K562 (cell line): ENCODE data around the gene SLC30A10. TPM values are rescaled to one million over a fixed set of nuclear protein-coding genes. Genes with fewer than 3 reads are reported as not detected.

Source experiments
- CBX2 ChIP-seq: fragments of 200-600 bp; sonication (generic); IDR thresholded peaks from one replicate; pipeline ENCODE4 v1.6.1; 2012; ENCODE audit warnings: mild to moderate bottlenecking, low read length, inconsistent platforms; ENCODE audit not compliant: insufficient read depth, poor library complexity, severe bottlenecking
- CEBPG ChIP-seq, 3 experiments: fragments of 200-800 bp in 1 of 3; sonication (Bioruptor generic) in 1 of 3; sonication (generic) in 1 of 3; formaldehyde crosslinking in 1 of 3; IDR thresholded peaks in 2 of 3; conservative IDR thresholded peaks in 1 of 3; 2 replicates each; pipeline versions ENCODE4 v1.6.1 to v1.8.0; 2016 to 2022; ENCODE audit warnings: missing compliant biosample characterization in 2 of 3, missing genetic modification characterization in 2 of 3, mild to moderate bottlenecking in 1 of 3, missing genetic modification reagents in 1 of 3
- DIDO1 ChIP-seq: fragments of 450-650 bp; IDR thresholded peaks from 2 replicates; pipeline ENCODE4 v1.6.1; 2016; ENCODE audit warnings: low read depth, missing biosample characterization, missing genetic modification characterization
- HNRNPH1 ChIP-seq: fragments of 200-400 bp; formaldehyde crosslinking; optimal IDR thresholded peaks from 2 replicates; pipeline ENCODE3; 2017; ENCODE audit warnings: low read depth, mild to moderate bottlenecking, low read length, moderate library complexity
- HOXB6 ChIP-seq: fragments of 250-450 bp; sonication (Bioruptor Pico); IDR thresholded peaks from 2 replicates; pipeline ENCODE4 v1.5.1; 2022; ENCODE audit warnings: mild to moderate bottlenecking, borderline replicate concordance
- JUN ChIP-seq, 2 experiments: sonication (generic) in 1 of 2; formaldehyde crosslinking in 1 of 2; IDR thresholded peaks; 2 replicates each; pipeline versions ENCODE4 v1.6.1 to v1.8.0; 2012 to 2022; ENCODE audit warnings: borderline replicate concordance in 2 of 2, mild to moderate bottlenecking in 2 of 2, improper control_type of control experiment in 1 of 2, low read depth in 1 of 2, low read length in 1 of 2, missing genetic modification reagents in 1 of 2
- KDM2B ChIP-seq: fragments of 250-450 bp; sonication (Bioruptor Pico); IDR thresholded peaks from 2 replicates; pipeline ENCODE4 v1.8.0; 2021; ENCODE audit warnings: mild to moderate bottlenecking, moderate library complexity
- KLF13 ChIP-seq: fragments of 450-650 bp; IDR thresholded peaks from 2 replicates; pipeline ENCODE4 v1.6.1; 2016; ENCODE audit warnings: missing genetic modification characterization, low read depth, mild to moderate bottlenecking, missing compliant biosample characterization, moderate library complexity, borderline replicate concordance
- MXD1 ChIP-seq: fragments of 250-450 bp; sonication (Bioruptor Pico); IDR thresholded peaks from 2 replicates; pipeline ENCODE4 v1.8.0; 2021; ENCODE audit warnings: borderline replicate concordance, mild to moderate bottlenecking, moderate library complexity; ENCODE audit not compliant: poor library complexity, severe bottlenecking
- NCOA2 ChIP-seq, 2 experiments: fragments of 450-650 bp; IDR thresholded peaks; 2 replicates each; pipeline ENCODE4 v1.6.1; 2018; ENCODE audit warnings: mild to moderate bottlenecking in 2 of 2, moderate library complexity in 1 of 2; ENCODE audit not compliant: partially characterized antibody in 2 of 2
- NCOA6 ChIP-seq: fragments of 450-650 bp; IDR thresholded peaks from 2 replicates; pipeline ENCODE4 v1.6.1; 2017; ENCODE audit warnings: mild to moderate bottlenecking
- POLR2B ChIP-seq: fragments of 450-650 bp; IDR thresholded peaks from 2 replicates; pipeline ENCODE4 v1.6.1; 2018; ENCODE audit warnings: low read depth; ENCODE audit not compliant: partially characterized antibody
- RAD51 ChIP-seq: fragments of 450-650 bp; IDR thresholded peaks from 2 replicates; pipeline ENCODE4 v1.7.1; 2016; ENCODE audit warnings: low read depth, mild to moderate bottlenecking, borderline replicate concordance
- TCFL5 ChIP-seq: fragments of 250-450 bp; sonication (Bioruptor Pico); conservative IDR thresholded peaks from 2 replicates; pipeline ENCODE4 v1.6.1; 2021; ENCODE audit warnings: mild to moderate bottlenecking, moderate library complexity, matching md5 sums
- U2AF1 ChIP-seq: fragments of 200-400 bp; formaldehyde crosslinking; optimal IDR thresholded peaks from 2 replicates; pipeline ENCODE3; 2017; ENCODE audit warnings: mild to moderate bottlenecking, low read depth, low read length, moderate library complexity
- VEZF1 ChIP-seq: fragments of 200-800 bp; sonication (Bioruptor generic); IDR thresholded peaks from 2 replicates; pipeline ENCODE4 v1.6.1; 2017; ENCODE audit warnings: missing genetic modification characterization, missing compliant biosample characterization
- polyA plus RNA-seq, 8 experiments: library from polyadenylated mRNA; depleted of rRNA in 4 of 8; stranded (reverse) in 5 of 8; unstranded in 3 of 8; fragments of >200 nt; fragmentation: Nextera tagmentation in 2 of 8; fragmentation: Illumina TruSeq in 1 of 8; extraction: Ambion mirVana in 2 of 8; extraction: Trizol in 1 of 8; gene quantifications; 2 replicates each; pipeline versions ENCODE4 v1.2.1 to v1.2.3, GENCODE V29; 2011 to 2014; ENCODE audit warnings: inconsistent platforms in 1 of 8, missing spikeins in 1 of 8
- total RNA-seq, 7 experiments: library from RNA; depleted of rRNA in 6 of 7; stranded (reverse); fragments of >200 nt in 6 of 7; fragmentation: Illumina TruSeq in 2 of 7; extraction: Trizol in 2 of 7; gene quantifications; 2 replicates each; pipeline versions ENCODE4 v1.2.1 to v1.2.3, GENCODE V29; 2011 to 2021; ENCODE audit warnings: low replicate concordance in 1 of 7
- TF ChIP-seq, protein P1 (sequence below): fragments of 450-650 bp; IDR thresholded peaks from 2 replicates; pipeline ENCODE4 v1.6.1; 2018; ENCODE audit not compliant: partially characterized antibody
- TF ChIP-seq, protein P2 (sequence below): fragments of 450-650 bp; formaldehyde crosslinking; IDR thresholded peaks from 2 replicates; pipeline ENCODE4 v1.4.0; 2020; ENCODE audit warnings: mild to moderate bottlenecking, moderate library complexity

SLC30A10 gene
- total and polyA plus RNA-seq, 9 of the 15 experiments (the other 6 are each of a cell fraction or from before 2014, with no cell fraction given): 2.6 to 11.3 (median 7.1) TPM

DNA sequence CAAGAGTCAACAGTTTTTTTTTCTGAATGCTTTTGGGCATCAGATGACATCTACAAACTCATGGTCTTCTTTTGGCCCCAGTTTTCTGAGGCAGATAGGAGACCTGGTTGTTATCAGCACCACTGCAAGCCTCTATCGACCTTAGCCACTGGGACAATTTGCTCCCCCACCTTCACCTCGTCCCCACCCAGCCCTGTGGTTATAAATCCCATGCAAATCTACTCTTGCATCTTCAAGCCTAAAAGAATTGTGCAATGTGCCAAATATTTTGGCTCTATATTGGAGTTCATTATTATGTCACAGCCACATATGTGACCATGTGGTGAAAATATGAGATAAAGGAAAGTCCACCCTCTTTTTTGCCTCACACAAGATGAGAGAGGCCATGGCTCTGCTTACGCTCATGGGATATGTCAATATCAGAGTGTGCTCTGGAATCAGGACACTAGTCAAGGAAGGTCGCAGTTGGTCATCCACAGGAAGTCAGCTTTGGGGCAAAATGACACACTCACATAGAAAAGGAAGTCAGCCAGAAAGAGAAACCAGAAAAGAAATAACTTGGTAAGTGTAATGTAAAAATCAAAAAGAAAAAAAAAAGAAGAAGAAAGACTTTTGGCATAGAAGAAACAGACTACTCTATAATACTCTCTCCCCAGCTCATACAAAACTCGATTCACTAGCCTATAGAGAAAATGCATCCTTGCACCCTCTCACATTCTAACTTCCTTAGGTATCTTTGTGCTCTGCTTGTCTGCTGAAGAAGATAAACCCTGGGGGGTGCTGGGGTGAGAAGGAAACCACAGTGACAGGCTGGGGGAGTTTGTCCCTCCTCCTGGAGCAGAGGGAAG, 21.2 kb downstream of the SLC30A10 start (continued):
- TF ChIP-seq VEZF1 (CRISPR knock-in tag) (peak; percentile 84), CBX2 (no peak), MXD1 (CRISPR knock-in tag) (no peak), TCFL5 (CRISPR knock-in tag) (no peak), DIDO1 (tag) (no peak), JUN (IDR thresholded peaks at IDR 0.05; ENCODE audit: borderline replicate concordance, low read depth, low read length) (0 out of 2 replicates have a peak, but pooled peaks have one; percentile 29), JUN (CRISPR knock-in tag; IDR thresholded peaks at IDR 0.05; ENCODE audit: borderline replicate concordance) (no peak), KDM2B (CRISPR knock-in tag) (no peak), NCOA6 (peak; percentile 43; the same call in 1 of the 2 replicates), HOXB6 (CRISPR knock-in tag) (no peak), HNRNPH1 (no peak), KLF13 (tag) (no peak), RAD51 (no peak; the same call in 1 of the 2 replicates), NCOA2 (IDR thresholded peaks at IDR 0.05; ENCODE audit: partially characterized antibody in 2 of 2) (peak; percentile 80 to 84), U2AF1 (no peak), CEBPG (CRISPR knock-in tag; IDR thresholded peaks at IDR 0.05) (peak; percentile 93), CEBPG (tag; conservative IDR thresholded peaks at IDR 0.05 in 1 of 2, IDR thresholded peaks at IDR 0.05 in 1 of 2) (peak; percentile 94 to 95), POLR2B (peak; percentile 42)
- TF ChIP-seq, protein P1, sequence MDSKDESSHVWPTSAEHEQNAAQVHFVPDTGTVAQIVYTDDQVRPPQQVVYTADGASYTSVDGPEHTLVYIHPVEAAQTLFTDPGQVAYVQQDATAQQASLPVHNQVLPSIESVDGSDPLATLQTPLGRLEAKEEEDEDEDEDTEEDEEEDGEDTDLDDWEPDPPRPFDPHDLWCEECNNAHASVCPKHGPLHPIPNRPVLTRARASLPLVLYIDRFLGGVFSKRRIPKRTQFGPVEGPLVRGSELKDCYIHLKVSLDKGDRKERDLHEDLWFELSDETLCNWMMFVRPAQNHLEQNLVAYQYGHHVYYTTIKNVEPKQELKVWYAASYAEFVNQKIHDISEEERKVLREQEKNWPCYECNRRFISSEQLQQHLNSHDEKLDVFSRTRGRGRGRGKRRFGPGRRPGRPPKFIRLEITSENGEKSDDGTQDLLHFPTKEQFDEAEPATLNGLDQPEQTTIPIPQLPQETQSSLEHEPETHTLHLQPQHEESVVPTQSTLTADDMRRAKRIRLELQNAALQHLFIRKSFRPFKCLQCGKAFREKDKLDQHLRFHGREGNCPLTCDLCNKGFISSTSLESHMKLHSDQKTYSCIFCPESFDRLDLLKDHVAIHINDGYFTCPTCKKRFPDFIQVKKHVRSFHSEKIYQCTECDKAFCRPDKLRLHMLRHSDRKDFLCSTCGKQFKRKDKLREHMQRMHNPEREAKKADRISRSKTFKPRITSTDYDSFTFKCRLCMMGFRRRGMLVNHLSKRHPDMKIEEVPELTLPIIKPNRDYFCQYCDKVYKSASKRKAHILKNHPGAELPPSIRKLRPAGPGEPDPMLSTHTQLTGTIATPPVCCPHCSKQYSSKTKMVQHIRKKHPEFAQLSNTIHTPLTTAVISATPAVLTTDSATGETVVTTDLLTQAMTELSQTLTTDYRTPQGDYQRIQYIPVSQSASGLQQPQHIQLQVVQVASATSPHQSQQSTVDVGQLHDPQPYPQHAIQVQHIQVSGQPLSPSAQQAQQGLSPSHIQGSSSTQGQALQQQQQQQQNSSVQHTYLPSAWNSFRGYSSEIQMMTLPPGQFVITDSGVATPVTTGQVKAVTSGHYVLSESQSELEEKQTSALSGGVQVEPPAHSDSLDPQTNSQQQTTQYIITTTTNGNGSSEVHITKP: peak; percentile 59
- TF ChIP-seq, protein P2, sequence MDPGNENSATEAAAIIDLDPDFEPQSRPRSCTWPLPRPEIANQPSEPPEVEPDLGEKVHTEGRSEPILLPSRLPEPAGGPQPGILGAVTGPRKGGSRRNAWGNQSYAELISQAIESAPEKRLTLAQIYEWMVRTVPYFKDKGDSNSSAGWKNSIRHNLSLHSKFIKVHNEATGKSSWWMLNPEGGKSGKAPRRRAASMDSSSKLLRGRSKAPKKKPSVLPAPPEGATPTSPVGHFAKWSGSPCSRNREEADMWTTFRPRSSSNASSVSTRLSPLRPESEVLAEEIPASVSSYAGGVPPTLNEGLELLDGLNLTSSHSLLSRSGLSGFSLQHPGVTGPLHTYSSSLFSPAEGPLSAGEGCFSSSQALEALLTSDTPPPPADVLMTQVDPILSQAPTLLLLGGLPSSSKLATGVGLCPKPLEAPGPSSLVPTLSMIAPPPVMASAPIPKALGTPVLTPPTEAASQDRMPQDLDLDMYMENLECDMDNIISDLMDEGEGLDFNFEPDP: no peak
